HCT116 (cell line): ENCODE measurements around the gene VARS1.

ENCODE experiments used
- CEBPB ChIP-seq: IDR thresholded peaks from 2 replicates; pipeline ENCODE4 v1.6.1; 2012; ENCODE audit warnings: low read depth
- EZH2 ChIP-seq: fragments of 200-600 bp; sonication (generic); IDR thresholded peaks from 2 replicates; pipeline ENCODE4 v1.6.1; 2017; ENCODE audit warnings: antibody characterized with exemption, mixed run types
- FOSL1 ChIP-seq: IDR thresholded peaks from 2 replicates; pipeline ENCODE4 v1.6.1; 2012; ENCODE audit warnings: low read depth
- POLR2A ChIP-seq: IDR thresholded peaks from 2 replicates; pipeline ENCODE4 v1.7.0; 2011; ENCODE audit warnings: borderline replicate concordance; ENCODE audit not compliant: insufficient read depth, insufficient read length; ENCODE audit errors: extremely low read depth
- SIN3A ChIP-seq: IDR thresholded peaks from 2 replicates; pipeline ENCODE4 v1.6.1; 2012; ENCODE audit warnings: low read depth
- SP1 ChIP-seq: IDR thresholded peaks from 2 replicates; pipeline ENCODE4 v1.6.1; 2012; ENCODE audit warnings: low read depth
- TF ChIP-seq, protein P1 (sequence below), 3 experiments: fragments of 200-600 bp in 1 of 3; sonication (generic) in 1 of 3; IDR thresholded peaks in 2 of 3; conservative IDR thresholded peaks in 1 of 3; 2 replicates each; pipeline ENCODE4 v1.5.1; 2012 to 2017; ENCODE audit warnings: low read depth in 2 of 3, low read length in 2 of 3, antibody characterized with exemption in 1 of 3, borderline replicate concordance in 1 of 3, control low read depth in 1 of 3, mild to moderate bottlenecking in 1 of 3, mixed read lengths in 1 of 3, mixed run types in 1 of 3, moderate library complexity in 1 of 3; ENCODE audit not compliant: insufficient read depth in 1 of 3
- TF ChIP-seq, protein P2 (sequence below): IDR thresholded peaks from 2 replicates; pipeline ENCODE4 v1.6.1; 2012
- TF ChIP-seq, protein P3 (sequence below): IDR thresholded peaks from 2 replicates; pipeline ENCODE4 v1.6.1; 2012; ENCODE audit warnings: low read depth

DNA sequence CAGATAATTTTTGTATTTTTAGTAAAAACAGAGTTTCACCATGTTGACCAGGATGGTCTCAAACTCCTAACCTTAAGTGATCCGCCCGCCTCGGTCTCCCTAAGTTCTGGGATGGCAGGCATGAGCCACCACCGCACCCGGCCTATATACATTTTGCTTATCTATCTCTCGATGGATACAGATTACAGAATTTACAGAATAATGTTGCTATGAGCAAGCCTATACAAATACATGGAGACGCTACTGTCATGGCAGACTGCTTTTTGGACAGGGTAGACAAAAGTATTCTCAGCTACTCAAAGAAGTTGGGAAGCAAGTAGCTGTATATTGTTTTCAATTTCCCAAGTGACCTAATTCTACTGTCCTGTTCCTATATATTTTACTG lies 17.9 kb upstream of the VARS1 start:
- TF ChIP-seq, protein P1, sequence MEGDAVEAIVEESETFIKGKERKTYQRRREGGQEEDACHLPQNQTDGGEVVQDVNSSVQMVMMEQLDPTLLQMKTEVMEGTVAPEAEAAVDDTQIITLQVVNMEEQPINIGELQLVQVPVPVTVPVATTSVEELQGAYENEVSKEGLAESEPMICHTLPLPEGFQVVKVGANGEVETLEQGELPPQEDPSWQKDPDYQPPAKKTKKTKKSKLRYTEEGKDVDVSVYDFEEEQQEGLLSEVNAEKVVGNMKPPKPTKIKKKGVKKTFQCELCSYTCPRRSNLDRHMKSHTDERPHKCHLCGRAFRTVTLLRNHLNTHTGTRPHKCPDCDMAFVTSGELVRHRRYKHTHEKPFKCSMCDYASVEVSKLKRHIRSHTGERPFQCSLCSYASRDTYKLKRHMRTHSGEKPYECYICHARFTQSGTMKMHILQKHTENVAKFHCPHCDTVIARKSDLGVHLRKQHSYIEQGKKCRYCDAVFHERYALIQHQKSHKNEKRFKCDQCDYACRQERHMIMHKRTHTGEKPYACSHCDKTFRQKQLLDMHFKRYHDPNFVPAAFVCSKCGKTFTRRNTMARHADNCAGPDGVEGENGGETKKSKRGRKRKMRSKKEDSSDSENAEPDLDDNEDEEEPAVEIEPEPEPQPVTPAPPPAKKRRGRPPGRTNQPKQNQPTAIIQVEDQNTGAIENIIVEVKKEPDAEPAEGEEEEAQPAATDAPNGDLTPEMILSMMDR (IDR thresholded peaks at IDR 0.05 in 2 of 3, conservative IDR thresholded peaks at IDR 0.05 in 1 of 3; ENCODE audit: borderline replicate concordance in 1 of 3, insufficient read depth in 1 of 3, low read depth in 2 of 3, low read length in 2 of 3), result no peak
- TF ChIP-seq CEBPB, result no peak
- TF ChIP-seq EZH2, result no peak
- no peak for TF ChIP-seq SIN3A
- TF ChIP-seq, protein P2, sequence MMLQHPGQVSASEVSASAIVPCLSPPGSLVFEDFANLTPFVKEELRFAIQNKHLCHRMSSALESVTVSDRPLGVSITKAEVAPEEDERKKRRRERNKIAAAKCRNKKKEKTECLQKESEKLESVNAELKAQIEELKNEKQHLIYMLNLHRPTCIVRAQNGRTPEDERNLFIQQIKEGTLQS, result no peak
- TF ChIP-seq POLR2A, result no peak
- TF ChIP-seq, protein P3, sequence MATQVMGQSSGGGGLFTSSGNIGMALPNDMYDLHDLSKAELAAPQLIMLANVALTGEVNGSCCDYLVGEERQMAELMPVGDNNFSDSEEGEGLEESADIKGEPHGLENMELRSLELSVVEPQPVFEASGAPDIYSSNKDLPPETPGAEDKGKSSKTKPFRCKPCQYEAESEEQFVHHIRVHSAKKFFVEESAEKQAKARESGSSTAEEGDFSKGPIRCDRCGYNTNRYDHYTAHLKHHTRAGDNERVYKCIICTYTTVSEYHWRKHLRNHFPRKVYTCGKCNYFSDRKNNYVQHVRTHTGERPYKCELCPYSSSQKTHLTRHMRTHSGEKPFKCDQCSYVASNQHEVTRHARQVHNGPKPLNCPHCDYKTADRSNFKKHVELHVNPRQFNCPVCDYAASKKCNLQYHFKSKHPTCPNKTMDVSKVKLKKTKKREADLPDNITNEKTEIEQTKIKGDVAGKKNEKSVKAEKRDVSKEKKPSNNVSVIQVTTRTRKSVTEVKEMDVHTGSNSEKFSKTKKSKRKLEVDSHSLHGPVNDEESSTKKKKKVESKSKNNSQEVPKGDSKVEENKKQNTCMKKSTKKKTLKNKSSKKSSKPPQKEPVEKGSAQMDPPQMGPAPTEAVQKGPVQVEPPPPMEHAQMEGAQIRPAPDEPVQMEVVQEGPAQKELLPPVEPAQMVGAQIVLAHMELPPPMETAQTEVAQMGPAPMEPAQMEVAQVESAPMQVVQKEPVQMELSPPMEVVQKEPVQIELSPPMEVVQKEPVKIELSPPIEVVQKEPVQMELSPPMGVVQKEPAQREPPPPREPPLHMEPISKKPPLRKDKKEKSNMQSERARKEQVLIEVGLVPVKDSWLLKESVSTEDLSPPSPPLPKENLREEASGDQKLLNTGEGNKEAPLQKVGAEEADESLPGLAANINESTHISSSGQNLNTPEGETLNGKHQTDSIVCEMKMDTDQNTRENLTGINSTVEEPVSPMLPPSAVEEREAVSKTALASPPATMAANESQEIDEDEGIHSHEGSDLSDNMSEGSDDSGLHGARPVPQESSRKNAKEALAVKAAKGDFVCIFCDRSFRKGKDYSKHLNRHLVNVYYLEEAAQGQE, result no peak
- TF ChIP-seq FOSL1, result no peak
- no peak for TF ChIP-seq SP1
